ENCODE data around the gene SBF2.

DNA sequence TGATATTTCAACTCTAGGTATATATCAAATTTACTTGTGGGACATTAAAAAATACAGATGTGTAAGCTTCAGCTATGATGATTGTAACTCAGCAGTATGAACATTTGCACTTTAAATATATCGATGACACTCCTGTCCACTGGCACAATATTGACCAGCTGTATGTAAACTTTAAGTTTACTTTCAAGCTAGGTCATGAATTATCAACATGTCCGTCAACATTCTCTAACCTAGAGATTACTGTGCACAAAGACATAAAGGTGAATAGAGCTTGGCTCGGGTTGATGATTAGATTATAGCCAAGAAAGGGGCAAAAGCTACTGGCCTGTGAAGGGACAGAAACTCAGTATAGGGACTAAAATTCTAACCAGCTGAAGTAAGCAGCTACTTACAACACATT is 343.6 kb downstream of the SBF2 start:
- TF ChIP-seq, protein P1, sequence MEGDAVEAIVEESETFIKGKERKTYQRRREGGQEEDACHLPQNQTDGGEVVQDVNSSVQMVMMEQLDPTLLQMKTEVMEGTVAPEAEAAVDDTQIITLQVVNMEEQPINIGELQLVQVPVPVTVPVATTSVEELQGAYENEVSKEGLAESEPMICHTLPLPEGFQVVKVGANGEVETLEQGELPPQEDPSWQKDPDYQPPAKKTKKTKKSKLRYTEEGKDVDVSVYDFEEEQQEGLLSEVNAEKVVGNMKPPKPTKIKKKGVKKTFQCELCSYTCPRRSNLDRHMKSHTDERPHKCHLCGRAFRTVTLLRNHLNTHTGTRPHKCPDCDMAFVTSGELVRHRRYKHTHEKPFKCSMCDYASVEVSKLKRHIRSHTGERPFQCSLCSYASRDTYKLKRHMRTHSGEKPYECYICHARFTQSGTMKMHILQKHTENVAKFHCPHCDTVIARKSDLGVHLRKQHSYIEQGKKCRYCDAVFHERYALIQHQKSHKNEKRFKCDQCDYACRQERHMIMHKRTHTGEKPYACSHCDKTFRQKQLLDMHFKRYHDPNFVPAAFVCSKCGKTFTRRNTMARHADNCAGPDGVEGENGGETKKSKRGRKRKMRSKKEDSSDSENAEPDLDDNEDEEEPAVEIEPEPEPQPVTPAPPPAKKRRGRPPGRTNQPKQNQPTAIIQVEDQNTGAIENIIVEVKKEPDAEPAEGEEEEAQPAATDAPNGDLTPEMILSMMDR (IDR thresholded peaks at IDR 0.05; ENCODE audit: low read depth, low read length), result no peak
- TF ChIP-seq EZH2phosphoT487 (IDR thresholded peaks at IDR 0.05; ENCODE audit: low read depth), result no peak
